Liver (tissue), 3 donors: ENCODE data around the gene GRID2IP.

ENCODE experiments used
- ATF3 ChIP-seq: IDR thresholded peaks from 2 replicates; pipeline ENCODE4 v1.6.1; 2016; ENCODE audit warnings: antibody characterized with exemption
- CTCF ChIP-seq: fragments of 150-350 bp; IDR thresholded peaks from 2 replicates; pipeline ENCODE4 v1.5.1; 2017; ENCODE audit warnings: improper control_type of control experiment, low read depth, low read length; ENCODE audit not compliant: missing input control
- MAX ChIP-seq: IDR thresholded peaks from 2 replicates; pipeline ENCODE4 v1.6.1; 2016; ENCODE audit warnings: antibody characterized with exemption
- RAD21 ChIP-seq, 2 donors: IDR thresholded peaks; 2 replicates each; pipeline ENCODE4 v1.6.1; 2016; ENCODE audit warnings: antibody characterized with exemption in 2 of 2, mild to moderate bottlenecking in 2 of 2
- REST ChIP-seq: IDR thresholded peaks from 2 replicates; pipeline ENCODE4 v1.6.1; 2016; ENCODE audit warnings: antibody characterized with exemption, mild to moderate bottlenecking
- RXRA ChIP-seq, 2 donors: IDR thresholded peaks; 2 replicates each; pipeline ENCODE4 v1.6.1; 2017 to 2018; ENCODE audit warnings: antibody characterized with exemption in 2 of 2, mild to moderate bottlenecking in 1 of 2
- SP1 ChIP-seq: IDR thresholded peaks from 2 replicates; pipeline ENCODE4 v1.6.1; 2018; ENCODE audit warnings: antibody characterized with exemption, mild to moderate bottlenecking
- donor health status: healthy.
- donor health status: healthy.

GRCh38 chr7:6478186-6478585 lies 73.1 kb downstream of the GRID2IP start:
- TF ChIP-seq REST (no peak), ATF3 (no peak), CTCF (no peak), SP1 (no peak), MAX (no peak), RXRA (IDR thresholded peaks at IDR 0.05) (no peak), RAD21 (IDR thresholded peaks at IDR 0.05) (no peak)
